Measurements from ENCODE around the gene UGT1A3.

UGT1A3 gene

GRCh38 chr2:233761040-233761769 is 32.4 kb downstream of the UGT1A3 start:
- H3K27ac Mint-ChIP-seq, result no peak overlapping the region
- no peak overlapping the region for H3K4me3 Mint-ChIP-seq
- H3K9me3 Mint-ChIP-seq, result no peaks in the 10 kb centered on the region
- no peaks in the 10 kb centered on the region for H3K36me3 Mint-ChIP-seq (ENCODE audit: low read depth)
- no peaks in the 10 kb centered on the region for H3K4me1 Mint-ChIP-seq (ENCODE audit: low read depth)
- peaks cover 23% of the 10 kb centered on the region for H3K27me3 Mint-ChIP-seq

DNA sequence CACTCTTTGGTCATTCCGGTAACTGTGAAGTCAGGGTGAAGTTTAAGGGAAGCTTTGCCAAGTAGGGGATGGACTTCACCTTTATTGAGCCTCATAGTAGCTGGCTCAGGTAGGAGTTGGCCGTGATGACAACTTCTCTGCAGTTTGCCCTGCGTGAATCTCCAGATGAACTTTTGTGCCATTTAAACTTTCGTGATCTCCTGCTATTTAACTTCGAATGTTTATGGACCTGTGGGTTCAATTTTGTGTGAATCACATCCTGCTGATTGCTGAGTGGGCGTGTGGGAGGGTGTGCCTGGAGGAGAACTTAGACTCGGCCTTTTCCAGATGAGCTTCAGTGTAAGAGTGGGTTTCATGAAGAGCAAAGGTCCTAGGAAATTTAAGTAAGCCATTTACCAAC is 35.4 kb downstream of the UGT1A3 start:
- H3K27ac Mint-ChIP-seq, result no peak overlapping the region
- H3K9me3 Mint-ChIP-seq, result no peaks in the 10 kb centered on the region
- no peak overlapping the region for H3K4me3 Mint-ChIP-seq
- H3K36me3 Mint-ChIP-seq (ENCODE audit: low read depth), result no peaks in the 10 kb centered on the region
- H3K27me3 Mint-ChIP-seq, result peaks cover 34% of the 10 kb centered on the region
- H3K4me1 Mint-ChIP-seq (ENCODE audit: low read depth), result no peaks in the 10 kb centered on the region

GRCh38 chr2:233764761-233765160 is 35.9 kb downstream of the UGT1A3 start:
- Mint-ChIP-seq H3K9me3 (no peaks in the 10 kb centered on the region), H3K4me1 (ENCODE audit: low read depth) (no peaks in the 10 kb centered on the region), H3K4me3 (no peak overlapping the region), H3K27ac (no peak overlapping the region), H3K27me3 (peaks cover 36% of the 10 kb centered on the region), H3K36me3 (ENCODE audit: low read depth) (no peaks in the 10 kb centered on the region)

GRCh38 chr2:233766416-233766815 is 37.6 kb downstream of the UGT1A3 start:
- Mint-ChIP-seq H3K27ac (no peak overlapping the region), H3K27me3 (peaks cover 36% of the 10 kb centered on the region)

GRCh38 chr2:233768076-233768475 is 39.2 kb downstream of the UGT1A3 start:
- Mint-ChIP-seq H3K4me1 (ENCODE audit: low read depth) (no peaks in the 10 kb centered on the region), H3K36me3 (ENCODE audit: low read depth) (no peaks in the 10 kb centered on the region), H3K4me3 (no peak overlapping the region), H3K27me3 (peaks cover 32% of the 10 kb centered on the region), H3K9me3 (no peaks in the 10 kb centered on the region), H3K27ac (no peak overlapping the region)

More at GRCh38 chr2:233766416-233766815, 37.6 kb downstream of the UGT1A3 start:
- Mint-ChIP-seq H3K36me3 (ENCODE audit: low read depth) (no peaks in the 10 kb centered on the region), H3K4me3 (no peak overlapping the region), H3K4me1 (ENCODE audit: low read depth) (no peaks in the 10 kb centered on the region), H3K9me3 (no peaks in the 10 kb centered on the region)

- Mint-ChIP-seq H3K36me3 (ENCODE audit: low read depth) (no peaks in the 10 kb centered on the region), H3K9me3 (no peaks in the 10 kb centered on the region), H3K27ac (no peak overlapping the region), H3K27me3 (peaks cover 20% of the 10 kb centered on the region), H3K4me1 (ENCODE audit: low read depth) (no peaks in the 10 kb centered on the region), H3K4me3 (no peak overlapping the region)
These were observed 40.4 kb downstream of the UGT1A3 start for GRCh38 chr2:233769260-233769659.

GRCh38 chr2:233772153-233772552 is 43.3 kb downstream of the UGT1A3 start:
- Mint-ChIP-seq H3K4me3 (no peak overlapping the region), H3K27ac (no peak overlapping the region), H3K36me3 (ENCODE audit: low read depth) (no peaks in the 10 kb centered on the region), H3K4me1 (ENCODE audit: low read depth) (no peaks in the 10 kb centered on the region), H3K9me3 (peaks cover 11% of the 10 kb centered on the region), H3K27me3 (peaks cover 18% of the 10 kb centered on the region)

- H3K4me3 Mint-ChIP-seq, result no peak overlapping the region
- H3K27me3 Mint-ChIP-seq, result peaks cover 14% of the 10 kb centered on the region
- H3K4me1 Mint-ChIP-seq (ENCODE audit: low read depth), result no peaks in the 10 kb centered on the region
- H3K36me3 Mint-ChIP-seq (ENCODE audit: low read depth), result no peaks in the 10 kb centered on the region
- no peak overlapping the region for H3K27ac Mint-ChIP-seq
- peaks cover 11% of the 10 kb centered on the region for H3K9me3 Mint-ChIP-seq
These were observed 43.7 kb downstream of the UGT1A3 start for GRCh38 chr2:233772583-233772982.

GRCh38 chr2:233773854-233774253 is 45.0 kb downstream of the UGT1A3 start:
- H3K9me3 Mint-ChIP-seq, result peaks cover 15% of the 10 kb centered on the region
- peaks cover 17% of the 10 kb centered on the region for H3K27me3 Mint-ChIP-seq
- no peak overlapping the region for H3K27ac Mint-ChIP-seq
- H3K4me1 Mint-ChIP-seq (ENCODE audit: low read depth), result no peaks in the 10 kb centered on the region
- no peaks in the 10 kb centered on the region for H3K36me3 Mint-ChIP-seq (ENCODE audit: low read depth)
- H3K4me3 Mint-ChIP-seq, result no peak overlapping the region

DNA sequence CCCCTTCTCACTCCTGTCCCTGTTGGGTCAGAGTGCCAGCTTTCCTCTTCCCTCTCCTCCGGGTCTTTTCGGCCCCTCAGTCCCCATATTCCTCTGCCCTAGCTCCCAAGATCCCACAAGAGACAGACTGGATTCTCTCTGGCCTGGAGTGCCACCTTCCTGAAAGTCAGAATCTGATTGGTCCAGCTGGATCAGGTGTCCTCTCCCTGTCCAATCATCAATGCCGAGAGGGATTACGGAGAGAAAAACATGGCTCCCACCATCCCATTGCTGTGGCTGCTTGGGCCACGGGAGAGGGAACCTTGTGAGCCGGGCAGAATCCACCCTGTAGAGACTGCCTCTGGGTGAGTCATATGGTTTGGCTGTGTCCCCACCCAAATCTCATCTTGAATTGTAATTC is 46.6 kb downstream of the UGT1A3 start:
- H3K4me1 Mint-ChIP-seq (ENCODE audit: low read depth), result no peaks in the 10 kb centered on the region
- H3K9me3 Mint-ChIP-seq, result peaks cover 15% of the 10 kb centered on the region
- no peak overlapping the region for H3K27ac Mint-ChIP-seq
- H3K27me3 Mint-ChIP-seq, result peaks cover 21% of the 10 kb centered on the region
- H3K4me3 Mint-ChIP-seq, result no peak overlapping the region
- no peaks in the 10 kb centered on the region for H3K36me3 Mint-ChIP-seq (ENCODE audit: low read depth)

- Mint-ChIP-seq H3K9me3 (peaks cover 20% of the 10 kb centered on the region), H3K36me3 (ENCODE audit: low read depth) (no peaks in the 10 kb centered on the region), H3K4me3 (no peak within 1 kb of the TSS), H3K27ac (no peak within 1 kb of the TSS), H3K27me3 (peaks cover 25% of the 10 kb centered on the region), H3K4me1 (ENCODE audit: low read depth) (no peaks in the 10 kb centered on the region)
These were observed 49.2 kb downstream of the UGT1A3 start, which contains the start of gene MROH2A for GRCh38 chr2:233778030-233778429. TSS of gene MROH2A (plus strand) at chr2:233778330. CDS start at chr2:233779359, 1,029 bp downstream.

DNA sequence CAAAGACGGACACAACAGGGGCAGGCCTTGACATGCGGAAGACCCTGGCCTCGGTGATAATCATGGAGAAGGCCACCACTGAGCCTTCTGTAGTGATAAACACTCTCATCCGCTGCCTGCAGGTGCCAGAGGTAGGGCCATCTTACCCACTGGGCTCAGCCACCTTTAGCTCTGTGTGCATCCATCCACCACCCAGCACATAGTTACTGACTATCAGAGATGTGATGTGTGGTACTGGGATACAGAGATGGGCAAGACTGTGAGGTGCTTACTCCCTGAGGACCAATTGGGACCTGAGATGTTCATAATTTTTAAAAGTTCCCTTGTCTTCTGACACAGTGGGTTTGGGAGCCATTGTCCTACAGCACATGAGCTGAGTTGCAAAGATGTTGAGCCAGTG is 50.9 kb downstream of the UGT1A3 start:
- Mint-ChIP-seq H3K36me3 (ENCODE audit: low read depth) (no peaks in the 10 kb centered on the region), H3K9me3 (peaks cover 20% of the 10 kb centered on the region)

DNA sequence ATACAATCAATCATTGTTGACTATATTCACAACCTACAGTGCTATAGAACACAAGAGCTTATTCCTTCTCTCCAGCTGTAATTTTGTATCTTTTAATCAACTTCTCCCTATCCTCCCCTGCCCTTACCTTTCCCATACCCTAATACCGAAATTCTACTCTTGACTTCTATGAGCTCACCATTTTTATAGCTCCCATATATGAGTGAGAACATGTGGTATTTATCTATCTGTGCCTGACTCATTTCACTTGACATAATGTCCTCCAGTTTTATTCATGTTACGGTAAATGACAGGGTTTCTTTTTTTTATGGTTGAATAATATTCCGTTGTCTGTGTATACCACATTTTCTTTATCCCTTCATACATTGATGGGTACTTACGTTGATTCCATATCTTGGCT is 51.9 kb downstream of the UGT1A3 start:
- Mint-ChIP-seq H3K4me3 (no peak overlapping the region), H3K27ac (no peak overlapping the region), H3K4me1 (ENCODE audit: low read depth) (no peaks in the 10 kb centered on the region), H3K27me3 (peaks cover 23% of the 10 kb centered on the region), H3K9me3 (peaks cover 18% of the 10 kb centered on the region), H3K36me3 (ENCODE audit: low read depth) (no peaks in the 10 kb centered on the region)

More for the DNA sequence above, 50.9 kb downstream of the UGT1A3 start:
- Mint-ChIP-seq H3K4me3 (no peak overlapping the region), H3K27ac (no peak overlapping the region), H3K27me3 (peaks cover 27% of the 10 kb centered on the region), H3K4me1 (ENCODE audit: low read depth) (no peaks in the 10 kb centered on the region)

- Mint-ChIP-seq H3K9me3 (peaks cover 10% of the 10 kb centered on the region), H3K27me3 (peaks cover 6% of the 10 kb centered on the region), H3K27ac (no peak overlapping the region), H3K4me3 (no peak overlapping the region), H3K36me3 (ENCODE audit: low read depth) (no peaks in the 10 kb centered on the region), H3K4me1 (ENCODE audit: low read depth) (no peaks in the 10 kb centered on the region)
These were observed 60.7 kb downstream of the UGT1A3 start for GRCh38 chr2:233789554-233789953.

GRCh38 chr2:233791151-233791882 is 62.5 kb downstream of the UGT1A3 start:
- peaks cover 2% of the 10 kb centered on the region for H3K9me3 Mint-ChIP-seq
- peaks cover 2% of the 10 kb centered on the region for H3K27me3 Mint-ChIP-seq
- H3K4me3 Mint-ChIP-seq, result no peak overlapping the region
- no peak overlapping the region for H3K27ac Mint-ChIP-seq
- H3K36me3 Mint-ChIP-seq (ENCODE audit: low read depth), result no peaks in the 10 kb centered on the region
- no peaks in the 10 kb centered on the region for H3K4me1 Mint-ChIP-seq (ENCODE audit: low read depth)

Measured in stimulated activated naive CD8-positive, alpha-beta T cell treated with anti-CD3 and anti-CD28 coated beads, Interleukin-15, Interleukin-2, amounts not matched to agents 100 ng/mL and 50 ng/mL, for 24 hours (primary cell).